CD4-positive, alpha-beta T cell treated with Interleukin-15 for 4 hours (primary cell): ENCODE measurements around the gene COL18A1.
"Not testable (repeated sequence)": the region's sequence is repeated elsewhere in the genome, so short reads cannot be mapped to it uniquely, and the experiment has no call there.

Experiments used
- DNase-seq: peaks from one replicate; pipeline ENCODE4 v3.0.0-alpha.2; 2020; ENCODE audit warnings: low spot score

The COL18A1 gene

GRCh38 chr21:45494851-45495680 lies 90.1 kb downstream of the COL18A1 start:
- DNase-seq = no peak

DNA sequence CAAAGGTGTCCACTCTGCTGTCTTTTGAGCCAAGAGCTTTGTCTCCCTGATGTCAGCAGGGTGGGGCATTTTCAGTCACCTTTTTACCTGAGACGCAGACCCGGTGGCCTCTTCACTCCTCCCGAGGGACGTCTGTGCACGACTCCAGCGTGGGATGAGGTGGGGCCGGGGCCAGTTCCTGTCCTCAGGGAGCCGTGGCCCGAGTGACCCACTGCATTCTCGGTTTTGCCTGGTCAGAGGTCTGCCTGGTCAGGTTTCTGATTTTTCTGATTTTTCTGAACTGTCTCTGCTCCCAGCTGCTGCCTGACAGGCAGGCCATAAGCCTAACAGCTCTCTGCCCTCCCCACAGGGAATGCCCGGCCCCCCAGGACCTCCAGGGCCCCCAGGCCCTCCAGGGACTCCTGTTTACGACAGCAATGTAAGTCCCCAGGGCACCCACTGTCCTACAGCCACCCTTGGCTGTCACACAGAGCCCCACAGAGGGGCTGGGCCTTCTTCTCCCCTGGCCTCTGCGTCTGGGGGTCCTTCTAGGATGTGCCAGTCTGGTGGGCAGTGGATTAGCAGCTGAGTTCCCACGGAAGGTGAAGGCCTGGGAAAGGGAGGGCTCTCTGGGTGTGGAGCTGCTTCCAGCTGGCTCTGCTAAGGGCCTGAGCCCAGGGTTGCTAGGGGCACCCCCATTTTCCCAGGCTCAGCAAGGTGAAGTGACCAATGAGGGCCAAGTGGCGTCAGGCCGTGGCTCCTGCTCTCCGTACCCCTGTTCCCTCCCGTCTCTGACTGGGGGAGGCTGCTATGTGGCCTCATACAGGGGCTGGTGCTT lies 91.4 kb downstream of the COL18A1 start:
- DNase-seq = no peak

DNA sequence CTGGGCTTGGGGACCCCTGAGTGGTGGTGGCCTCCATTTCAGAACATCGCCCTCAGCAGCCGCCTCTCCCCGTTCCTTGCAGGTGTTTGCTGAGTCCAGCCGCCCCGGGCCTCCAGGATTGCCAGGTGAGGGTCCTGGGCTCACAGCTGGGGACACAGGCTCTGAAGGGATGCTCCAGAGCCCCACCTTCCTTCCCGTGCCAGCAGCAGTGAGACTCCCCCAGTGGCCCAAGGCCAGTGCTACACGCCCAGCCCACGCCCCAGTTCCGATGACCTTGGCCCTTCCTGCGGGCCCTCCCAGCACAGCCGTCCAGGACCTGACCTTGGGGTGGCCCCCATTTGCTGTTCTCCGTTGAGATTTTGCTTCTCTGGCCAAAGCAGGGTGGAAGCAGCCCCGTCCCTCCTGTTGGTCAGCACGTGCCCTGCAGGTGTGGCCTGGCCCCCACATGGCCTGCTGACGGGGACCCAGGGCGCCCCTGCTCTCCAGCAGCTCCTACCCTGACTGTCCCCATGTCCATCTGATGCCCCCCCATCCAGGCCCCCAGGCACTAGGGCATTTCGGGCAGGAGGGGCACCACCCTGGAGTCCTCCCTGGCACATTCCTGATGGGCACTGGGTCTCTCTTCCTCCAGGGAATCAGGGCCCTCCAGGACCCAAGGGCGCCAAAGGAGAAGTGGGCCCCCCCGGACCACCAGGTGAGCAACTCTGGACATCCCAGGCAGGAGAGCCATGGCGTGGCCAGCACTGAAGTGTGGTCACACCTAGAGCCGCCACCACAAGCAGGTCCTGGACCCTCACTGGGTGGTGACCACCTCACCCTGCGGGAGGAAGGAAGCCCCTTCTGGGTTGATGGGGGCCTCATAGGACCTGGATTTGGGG lies 92.2 kb downstream of the COL18A1 start:
- DNase-seq = no peak

DNA sequence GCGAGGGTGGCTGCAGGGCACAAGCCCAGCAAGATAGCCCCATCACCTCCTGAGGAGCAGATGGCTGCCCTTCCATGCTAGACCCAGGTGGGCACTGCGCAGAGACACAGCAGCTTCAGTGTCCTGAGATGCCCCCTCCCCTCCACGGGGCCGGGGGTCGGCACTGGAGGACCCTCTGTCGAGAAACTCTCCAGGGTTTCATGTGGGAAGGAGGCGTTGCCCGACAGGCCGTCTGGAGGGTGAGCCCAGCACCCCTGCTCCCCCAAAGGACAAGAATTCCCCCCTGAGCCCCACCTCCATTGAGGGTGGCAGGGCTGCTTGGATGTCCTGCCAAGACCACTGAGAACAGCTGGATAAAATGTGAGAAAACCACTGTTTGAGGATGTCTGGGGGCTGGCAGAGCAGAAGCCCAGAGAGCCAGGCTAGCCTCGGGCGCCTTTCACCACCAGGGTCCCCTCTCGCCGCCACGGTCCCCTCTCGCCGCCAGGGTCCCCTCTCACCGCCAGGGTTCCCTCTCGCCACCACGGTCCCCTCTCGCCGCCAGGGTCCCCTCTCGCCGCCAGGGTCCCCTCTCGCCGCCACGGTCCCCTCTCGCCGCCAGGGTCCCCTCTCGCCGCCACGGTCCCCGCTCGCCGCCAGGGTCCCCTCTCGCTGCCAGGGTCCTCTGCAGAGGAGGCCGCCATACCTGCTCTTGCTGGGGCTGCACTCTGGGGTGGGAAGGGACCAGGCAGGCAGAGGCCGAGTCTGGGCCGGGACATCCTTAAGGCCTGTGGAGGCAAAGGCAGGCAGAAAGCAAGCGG lies 93.1 kb downstream of the COL18A1 start:
- no peak for DNase-seq

- no peak for DNase-seq
Measured at GRCh38 chr21:45498646-45499000, 93.7 kb downstream of the COL18A1 start.

DNA sequence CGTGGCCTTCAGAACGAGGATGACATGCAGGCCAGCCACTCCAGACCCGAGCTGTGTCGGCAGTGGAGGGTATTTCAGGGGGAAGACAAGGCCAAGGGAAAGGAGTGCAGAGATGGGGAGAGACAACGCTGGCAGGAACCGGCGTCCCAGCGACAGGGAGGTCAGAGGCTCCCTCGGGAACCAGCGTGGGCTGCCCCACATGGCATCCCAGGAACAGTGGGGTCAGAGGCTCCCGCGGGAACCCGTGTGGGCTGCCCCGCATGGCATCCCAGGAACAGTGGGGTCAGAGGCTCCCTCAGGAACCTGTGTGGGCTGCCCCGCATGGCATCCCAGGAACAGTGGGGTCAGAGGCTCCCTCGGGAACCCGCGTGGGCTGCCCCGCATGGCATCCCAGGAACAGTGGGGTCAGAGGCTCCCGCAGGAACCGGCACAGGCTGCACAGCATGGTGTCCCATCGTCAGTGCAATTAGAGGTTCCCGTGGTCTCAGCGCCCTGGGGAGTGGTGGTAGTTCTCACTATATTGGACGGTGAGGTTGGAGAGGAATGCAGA lies 94.3 kb downstream of the COL18A1 start:
- DNase-seq = no peak

DNA sequence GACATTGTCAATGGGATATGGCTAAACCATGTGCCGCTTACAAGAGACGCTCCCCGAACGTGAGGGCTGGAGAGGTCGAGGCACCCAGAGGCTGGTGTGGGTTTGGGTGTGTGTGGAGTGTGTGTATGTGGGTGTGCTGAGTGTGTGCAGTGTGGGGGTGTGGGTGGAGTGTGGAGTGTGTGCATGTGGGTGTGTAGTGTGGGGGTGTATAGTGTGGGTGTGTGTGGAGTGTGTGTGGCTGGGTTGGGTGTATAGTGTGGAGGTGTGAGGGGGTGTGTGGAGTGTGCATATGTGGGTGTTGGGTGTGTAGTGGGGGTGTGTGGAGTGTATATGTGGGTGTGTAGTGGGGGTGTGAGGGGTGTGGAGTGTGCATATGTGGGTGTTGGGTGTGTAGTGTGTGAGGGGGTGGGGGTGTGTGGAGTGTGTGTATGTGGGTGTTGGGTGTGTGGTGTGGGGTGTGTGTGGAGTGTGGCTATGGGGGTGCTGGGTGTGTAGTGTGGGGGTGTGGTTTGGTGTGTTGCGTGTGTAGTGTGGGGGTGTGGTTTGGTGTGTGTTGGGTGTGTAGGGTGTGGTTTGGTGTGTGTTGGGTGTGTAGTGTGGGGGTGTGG lies 95.1 kb downstream of the COL18A1 start:
- DNase-seq = no peak

DNA sequence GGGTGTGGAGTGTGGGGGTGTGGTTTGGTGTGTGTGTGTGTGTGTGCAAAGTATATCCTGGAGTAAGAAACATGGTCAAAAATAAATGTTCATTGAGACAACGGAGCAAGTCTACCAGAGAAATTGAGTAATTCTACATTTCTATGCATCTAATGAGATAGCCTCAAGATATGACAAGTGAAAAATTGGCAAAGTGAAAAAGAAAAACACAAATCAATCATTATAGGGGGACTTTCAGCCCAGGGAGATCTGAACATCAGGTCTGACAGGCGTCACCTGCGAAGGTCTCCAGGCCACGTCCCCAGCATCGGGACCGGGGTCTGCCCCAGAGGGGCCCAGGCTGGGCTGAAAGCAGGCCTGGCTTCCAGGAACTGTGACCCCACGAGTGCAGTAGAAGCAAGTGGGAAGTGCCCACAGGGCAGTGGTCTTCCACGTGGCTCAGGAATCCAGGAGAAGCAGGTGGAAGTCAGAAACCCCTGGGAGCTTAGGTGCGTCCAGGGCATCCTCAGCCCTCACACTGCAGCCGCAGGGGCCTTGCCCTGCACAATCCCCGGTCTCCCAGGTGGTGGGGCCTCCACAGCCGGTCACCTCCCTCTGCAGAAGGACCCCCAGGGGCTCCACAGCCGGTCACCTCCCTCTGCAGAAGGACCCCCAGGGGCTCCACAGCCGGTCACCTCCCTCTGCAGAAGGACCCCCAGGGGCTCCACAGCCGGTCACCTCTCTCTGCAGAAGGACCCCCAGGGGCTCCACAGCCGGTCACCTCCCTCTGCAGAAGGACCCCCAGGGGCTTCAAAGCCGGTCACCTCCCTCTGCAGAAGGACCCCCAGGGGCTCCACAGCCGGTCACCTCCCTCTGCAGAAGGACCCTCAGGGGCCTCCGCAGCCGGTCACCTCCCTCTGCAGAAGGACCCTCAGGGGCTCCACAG lies 96.4 kb downstream of the COL18A1 start:
- not testable (repeated sequence) for DNase-seq

GRCh38 chr21:45502006-45502345 lies 97.0 kb downstream of the COL18A1 start:
- no peak for DNase-seq

DNA sequence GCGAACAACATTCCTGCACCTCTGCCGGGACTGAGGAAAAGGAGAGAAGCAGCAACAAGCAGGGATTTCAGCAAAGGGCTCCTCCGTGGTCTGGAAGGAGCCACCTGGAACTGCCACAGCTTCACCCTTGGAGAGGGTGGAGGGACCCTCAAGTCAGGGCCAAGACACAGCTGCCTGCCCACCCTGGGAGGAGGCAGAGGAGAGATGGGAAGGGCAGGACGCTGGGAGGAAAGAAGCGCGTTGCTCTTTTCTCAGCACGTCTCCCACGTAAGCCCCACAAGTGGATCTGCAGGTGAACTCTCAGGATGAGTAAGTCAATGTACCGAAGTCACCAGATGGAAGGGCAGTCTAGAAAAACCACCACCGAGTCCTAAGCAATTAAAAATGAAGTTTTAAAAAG lies 97.6 kb downstream of the COL18A1 start:
- no peak for DNase-seq

DNA sequence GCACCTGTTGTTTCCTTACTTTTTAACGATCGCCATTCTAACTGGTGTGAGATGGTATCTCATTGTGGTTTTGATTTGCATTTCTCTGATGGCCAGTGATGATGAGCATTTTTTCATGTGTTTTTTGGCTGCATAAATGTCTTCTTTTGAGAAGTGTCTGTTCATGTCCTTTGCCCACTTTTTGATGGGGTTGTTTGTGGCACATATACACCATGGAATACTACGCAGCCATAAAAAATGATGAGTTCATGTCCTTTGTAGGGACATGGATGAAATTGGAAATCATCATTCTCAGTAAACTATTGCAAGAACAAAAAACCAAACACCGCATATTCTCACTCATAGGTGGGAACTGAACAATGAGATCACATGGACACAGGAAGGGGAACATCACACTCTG lies 98.3 kb downstream of the COL18A1 start:
- not testable (repeated sequence) for DNase-seq

GRCh38 chr21:45504021-45504515 lies 99.1 kb downstream of the COL18A1 start:
- no peak for DNase-seq

- no peak for DNase-seq
Measured at GRCh38 chr21:45504516-45505415, 99.8 kb downstream of the COL18A1 start.

- no peak for DNase-seq
Measured at GRCh38 chr21:45505416-45506021, 100.6 kb downstream of the COL18A1 start.

DNA sequence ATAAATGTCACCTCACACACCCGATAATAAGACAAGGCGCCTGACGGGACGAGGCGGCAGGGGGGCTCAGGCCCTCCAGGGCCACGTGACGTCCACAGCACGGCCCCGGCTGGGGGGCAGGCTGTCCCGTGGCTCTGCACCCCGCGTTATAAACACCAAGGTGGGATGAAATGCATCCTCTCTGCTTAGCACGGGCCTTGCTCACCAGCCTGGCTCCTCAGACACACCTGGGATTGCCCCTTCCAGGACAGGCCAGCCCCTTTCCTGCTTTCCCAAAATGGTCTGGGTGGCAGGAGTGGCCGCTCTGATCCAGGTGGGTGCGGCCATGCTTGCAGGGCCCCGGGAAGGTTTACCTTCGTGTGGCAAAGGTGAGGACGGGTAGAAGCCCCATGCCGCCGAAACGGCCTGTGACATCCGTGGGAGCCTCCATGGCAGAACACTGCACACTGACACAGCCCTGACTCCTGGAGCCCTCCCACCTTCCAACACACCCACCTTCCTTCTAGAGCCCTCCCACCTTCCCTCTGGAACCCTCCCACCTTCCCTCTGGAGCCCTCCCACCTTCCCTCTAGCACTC lies 101.4 kb downstream of the COL18A1 start:
- DNase-seq = no peak

GRCh38 chr21:45506836-45507522 lies 102.0 kb downstream of the COL18A1 start:
- no peak for DNase-seq

GRCh38 chr21:45507523-45507875 lies 102.5 kb downstream of the COL18A1 start:
- no peak for DNase-seq
